Neuronal stem cell (in vitro differentiated cells): ENCODE results near the gene ESRP2.
A peak's percentile ranks its signal among the peaks of the same experiment; 100 is the strongest.

Experiments
- DNase-seq: peaks from one replicate; pipeline ENCODE4 v3.0.0-alpha.2; 2013; ENCODE audit warnings: low spot score
- H2AFZ ChIP-seq: one replicate; pipeline ENCODE4 v1.6.1; 2013; ENCODE audit warnings: mild to moderate bottlenecking, low read length, inconsistent platforms
- H2AK5ac ChIP-seq: 2 replicates; pipeline ENCODE4 v1.6.1; 2013; ENCODE audit warnings: low read depth, mild to moderate bottlenecking, inconsistent platforms, low read length, moderate library complexity, mixed read lengths
- H2BK120ac ChIP-seq: 2 replicates; pipeline ENCODE4 v1.6.1; 2013; ENCODE audit warnings: low read depth, mild to moderate bottlenecking, inconsistent platforms, low read length, moderate library complexity, mixed read lengths
- H2BK12ac ChIP-seq: one replicate; pipeline ENCODE4 v1.6.1; 2013; ENCODE audit warnings: low read length, inconsistent platforms
- H2BK15ac ChIP-seq: 2 replicates; pipeline ENCODE4 v1.6.1; 2013; ENCODE audit warnings: mild to moderate bottlenecking, low read length, inconsistent platforms, mixed read lengths
- H2BK5ac ChIP-seq: one replicate; pipeline ENCODE4 v1.6.1; 2013; ENCODE audit warnings: inconsistent platforms, mild to moderate bottlenecking, low read length, moderate library complexity
- H3K14ac ChIP-seq: one replicate; pipeline ENCODE4 v1.6.1; 2013; ENCODE audit warnings: low read length, inconsistent platforms
- H3K18ac ChIP-seq: 2 replicates; pipeline ENCODE4 v1.6.1; 2013; ENCODE audit warnings: low read length, inconsistent platforms
- H3K23ac ChIP-seq: 2 replicates; pipeline ENCODE4 v1.6.1; 2013; ENCODE audit warnings: low read depth, mild to moderate bottlenecking, mixed read lengths, low read length, inconsistent platforms; ENCODE audit not compliant: poor library complexity
- H3K27ac ChIP-seq: replicated peaks from 3 replicates; pipeline ENCODE4 v1.5.1; 2013; ENCODE audit warnings: low read length, inconsistent platforms
- H3K27me3 ChIP-seq, 3 experiments: 2 replicates each; pipeline ENCODE4 v1.6.1; 2013; ENCODE audit warnings: low read length in 3 of 3, mild to moderate bottlenecking in 2 of 3, inconsistent platforms in 1 of 3, low read depth in 1 of 3, mixed read lengths in 1 of 3, moderate library complexity in 1 of 3; ENCODE audit not compliant: control insufficient read depth in 3 of 3, insufficient read depth in 3 of 3
- H3K36me3 ChIP-seq, 2 donors: replicated peaks in 1 of 2; 2 replicates each; pipeline ENCODE4 v1.6.1; 2013; ENCODE audit warnings: low read length in 2 of 2; ENCODE audit not compliant: control insufficient read depth in 2 of 2, insufficient read depth in 2 of 2
- H3K4ac ChIP-seq: 2 replicates; pipeline ENCODE4 v1.6.1; 2013; ENCODE audit warnings: inconsistent platforms, mild to moderate bottlenecking, low read length, moderate library complexity
- H3K4me1 ChIP-seq, 2 donors: 1 replicate in 1 of 2; 2 replicates in 1 of 2; pipeline ENCODE4 v1.6.1; 2013; ENCODE audit warnings: low read length in 2 of 2, low read depth in 1 of 2; ENCODE audit not compliant: control insufficient read depth in 2 of 2, insufficient read depth in 1 of 2
- H3K4me2 ChIP-seq: one replicate; pipeline ENCODE4 v1.6.1; 2013; ENCODE audit warnings: mild to moderate bottlenecking, low read length, inconsistent platforms; ENCODE audit not compliant: insufficient read depth, poor library complexity, severe bottlenecking
- H3K4me3 ChIP-seq, 2 donors: 2 replicates each; pipeline ENCODE4 v1.5.1; 2013; ENCODE audit warnings: low read length in 2 of 2, mild to moderate bottlenecking in 2 of 2, inconsistent platforms in 1 of 2, moderate library complexity in 1 of 2
- H3K79me1 ChIP-seq: one replicate; pipeline ENCODE4 v1.6.1; 2013; ENCODE audit warnings: low read depth, mild to moderate bottlenecking, inconsistent platforms, low read length, moderate library complexity
- H3K9ac ChIP-seq: one replicate; pipeline ENCODE4 v1.6.1; 2013; ENCODE audit warnings: mild to moderate bottlenecking, low read depth, low read length, inconsistent platforms; ENCODE audit not compliant: poor library complexity
- H3K9me3 ChIP-seq, 2 donors: replicated peaks in 1 of 2; 2 replicates each; pipeline versions ENCODE3 to v1.6.1; 2013; ENCODE audit warnings: low read length in 2 of 2, mild to moderate bottlenecking in 2 of 2, inconsistent platforms in 1 of 2, low read depth in 1 of 2, mixed read lengths in 1 of 2, moderate library complexity in 1 of 2; ENCODE audit not compliant: control insufficient read depth in 2 of 2, insufficient read depth in 1 of 2
- H4K8ac ChIP-seq: one replicate; pipeline ENCODE4 v1.6.1; 2013; ENCODE audit warnings: low read depth, mild to moderate bottlenecking, inconsistent platforms, low read length, moderate library complexity
- H4K91ac ChIP-seq: one replicate; pipeline ENCODE4 v1.6.1; 2013; ENCODE audit warnings: low read length, low read depth, mild to moderate bottlenecking, inconsistent platforms; ENCODE audit not compliant: poor library complexity
- WGBS, 2 donors: extraction: QIAGEN DNeasy Blood & Tissue Kit; methylation state at CpG; one replicate each; pipeline ENCODE4 v1.1.7; 2013; ENCODE audit warnings: missing lambda C conversion rate in 2 of 2, mixed read lengths in 1 of 2; ENCODE audit not compliant: insufficient read length in 2 of 2, insufficient replicate concordance in 1 of 2; ENCODE audit errors: extremely low coverage in 2 of 2; 5-methylcytosine and 5-hydroxymethylcytosine counted together

Gene ESRP2

DNA sequence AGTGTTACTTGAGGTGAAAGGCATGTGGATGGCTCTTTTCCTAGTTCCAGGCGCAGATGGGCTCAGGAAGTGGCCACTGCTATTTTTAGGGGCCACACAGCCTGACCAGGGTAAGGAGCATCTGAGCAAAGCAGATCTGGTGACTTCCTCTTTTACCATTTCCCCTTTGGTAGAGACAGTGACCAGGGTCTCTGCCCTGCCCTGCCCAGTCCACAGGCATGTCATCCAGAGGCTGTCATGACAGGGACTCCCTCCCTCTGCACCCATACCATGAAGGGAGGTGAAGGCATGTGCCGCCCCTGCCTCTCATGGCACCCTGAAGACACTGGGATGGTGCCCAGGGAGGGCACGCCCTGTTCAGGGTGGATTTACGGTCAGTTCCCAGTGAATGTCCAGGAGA lies 11.5 kb upstream of the ESRP2 start:
- Histone ChIP-seq H4K8ac (no peak overlapping the region), H3K27ac (no peak overlapping the region), H3K4ac (no peak overlapping the region), H2BK12ac (no peak overlapping the region), H3K9ac (peak overlapping the region; percentile 18), H2AFZ (no peak overlapping the region), H2AK5ac (no peak overlapping the region), H2BK120ac (no peak overlapping the region), H3K27me3 (peaks cover 0 to 8% (median 0%) of the 10 kb centered on the region in 3 experiments), H3K4me3 (no peak overlapping the region), H3K36me3 (peaks cover 4 to 12% of the 10 kb centered on the region in 2 donors), H3K4me2 (no peak overlapping the region), H3K79me1 (peaks cover 8% of the 10 kb centered on the region), H3K23ac (peak overlapping the region; percentile 43), H3K4me1 (peaks cover 6 to 10% of the 10 kb centered on the region in 2 donors), H2BK5ac (no peak overlapping the region), H3K14ac (no peak overlapping the region), H3K18ac (no peak overlapping the region), H2BK15ac (no peak overlapping the region), H4K91ac (no peak overlapping the region), H3K9me3 (no peaks in the 10 kb centered on the region)
- no peak for DNase-seq
- WGBS, 2 donors = no CpG with 5 or more reads among the region's 4 CpGs

DNA sequence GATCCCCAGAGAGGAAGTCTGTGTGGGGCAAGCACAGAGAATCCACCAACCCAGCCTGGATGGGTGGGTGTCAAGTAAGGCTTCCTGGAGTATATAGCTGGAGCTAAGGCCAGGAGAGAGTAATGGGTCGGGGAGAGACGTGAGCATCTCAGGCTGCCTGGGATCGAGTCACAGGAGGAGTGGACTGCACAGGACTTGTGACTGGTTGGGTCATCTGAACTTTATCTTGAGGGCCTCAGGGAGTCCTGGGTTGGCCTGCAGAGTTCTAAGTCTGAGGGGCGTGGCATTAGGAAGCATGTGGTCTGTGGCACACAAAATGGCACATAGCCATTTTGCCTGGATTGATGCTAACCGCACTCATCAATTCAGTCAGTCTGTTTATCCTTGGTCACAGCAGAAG lies 10.7 kb upstream of the ESRP2 start:
- Histone ChIP-seq H3K4ac (no peak overlapping the region), H2BK12ac (no peak overlapping the region), H3K27ac (no peak overlapping the region), H3K23ac (peak overlapping the region; percentile 10), H2AK5ac (no peak overlapping the region), H3K4me2 (no peak overlapping the region), H2BK120ac (no peak overlapping the region), H4K91ac (no peak overlapping the region), H3K18ac (no peak overlapping the region), H3K4me1 (peaks cover 6 to 10% of the 10 kb centered on the region in 2 donors), H3K4me3 (peak overlapping the region in 1 of 2 donors; percentile 94), H2AFZ (no peak overlapping the region), H2BK15ac (no peak overlapping the region), H3K14ac (no peak overlapping the region), H3K27me3 (peaks cover 0 to 8% (median 0%) of the 10 kb centered on the region in 3 experiments), H4K8ac (no peak overlapping the region), H3K79me1 (peaks cover 8% of the 10 kb centered on the region), H3K9me3 (no peaks in the 10 kb centered on the region), H3K9ac (no peak overlapping the region), H2BK5ac (no peak overlapping the region), H3K36me3 (peaks cover 4 to 9% of the 10 kb centered on the region in 2 donors)
- DNase-seq = no peak
- no CpG with 5 or more reads among the region's 5 CpGs for WGBS, 2 donors

GRCh38 chr16:68246121-68246520 lies 10.2 kb upstream of the ESRP2 start:
- peaks cover 0 to 8% (median 0%) of the 10 kb centered on the region in 3 experiments for H3K27me3 ChIP-seq
- H3K9me3 ChIP-seq = no peaks in the 10 kb centered on the region
- H2BK5ac ChIP-seq = no peak overlapping the region
- no peak overlapping the region for H2AK5ac ChIP-seq
- H3K36me3 ChIP-seq = peaks cover 4 to 9% of the 10 kb centered on the region in 2 donors
- no peak overlapping the region for H2BK120ac ChIP-seq
- no peak overlapping the region for H2BK12ac ChIP-seq
- no peak overlapping the region for H3K23ac ChIP-seq
- peaks cover 6 to 10% of the 10 kb centered on the region in 2 donors for H3K4me1 ChIP-seq
- no peak overlapping the region for H4K8ac ChIP-seq
- no CpG with 5 or more reads among the region's 7 CpGs for WGBS, 2 donors
- no peak overlapping the region for H3K4me2 ChIP-seq
- H4K91ac ChIP-seq = no peak overlapping the region
- H3K27ac ChIP-seq = no peak overlapping the region
- DNase-seq = no peak
- H3K4ac ChIP-seq = no peak overlapping the region
- no peak overlapping the region for H3K18ac ChIP-seq
- H3K4me3 ChIP-seq = peak overlapping the region in 1 of 2 donors; percentile 94
- H3K9ac ChIP-seq = no peak overlapping the region
- H2BK15ac ChIP-seq = no peak overlapping the region
- H2AFZ ChIP-seq = no peak overlapping the region
- no peak overlapping the region for H3K14ac ChIP-seq
- H3K79me1 ChIP-seq = peaks cover 8% of the 10 kb centered on the region

GRCh38 chr16:68244903-68245853 lies 9.3 kb upstream of the ESRP2 start, which contains the start of gene PLA2G15:
TSS of gene PLA2G15 (plus strand) at chr16:68245373. CDS start at chr16:68245427, 54 bp downstream.
- Histone ChIP-seq H2BK5ac (peak within 1 kb of the TSS; percentile 75), H3K36me3 (peaks cover 3 to 6% of the 10 kb centered on the region in 2 donors), H2AK5ac (peak within 1 kb of the TSS; percentile 74), H3K27me3 (peaks cover 0 to 8% (median 0%) of the 10 kb centered on the region in 3 experiments), H3K9me3 (no peaks in the 10 kb centered on the region), H3K14ac (peak within 1 kb of the TSS; percentile 98), H3K4me2 (peak within 1 kb of the TSS; percentile 90), H2BK15ac (peak within 1 kb of the TSS; percentile 72), H3K79me1 (peaks cover 8% of the 10 kb centered on the region), H3K9ac (peak within 1 kb of the TSS; percentile 98), H4K8ac (no peak within 1 kb of the TSS), H3K23ac (peak within 1 kb of the TSS; percentile 100), H3K27ac (no peak within 1 kb of the TSS), H4K91ac (no peak within 1 kb of the TSS), H2AFZ (peak within 1 kb of the TSS; percentile 98), H3K4me3 (peak within 1 kb of the TSS; percentile 93 to 94), H3K18ac (peak within 1 kb of the TSS; percentile 94), H2BK120ac (no peak within 1 kb of the TSS), H3K4ac (no peak within 1 kb of the TSS), H3K4me1 (peaks cover 6 to 10% of the 10 kb centered on the region in 2 donors), H2BK12ac (no peak within 1 kb of the TSS)
- DNase-seq = peak; percentile 91
- no CpG with 5 or more reads among the region's 75 CpGs for WGBS, 2 donors
